ELR (cell line): ENCODE results near the gene MT1B.
A peak's percentile ranks its signal among the peaks of the same experiment; 100 is the strongest.

Experiments used
- DNase-seq: peaks from one replicate; pipeline ENCODE4 v3.0.0-alpha.2; 2015; ENCODE audit warnings: low read depth

Gene MT1B

GRCh38 chr16:56651586-56651985 lies at the start of gene MT1B:
Gene MT1B, plus strand, starts transcription at chr16:56651886. Its CDS starts 68 bp downstream, at chr16:56651954.
- no peak for DNase-seq

GRCh38 chr16:56603589-56603988 lies 48.1 kb upstream of the MT1B start:
- DNase-seq = peak; percentile 74

GRCh38 chr16:56604966-56605365 lies 46.7 kb upstream of the MT1B start:
- no peak for DNase-seq

DNA sequence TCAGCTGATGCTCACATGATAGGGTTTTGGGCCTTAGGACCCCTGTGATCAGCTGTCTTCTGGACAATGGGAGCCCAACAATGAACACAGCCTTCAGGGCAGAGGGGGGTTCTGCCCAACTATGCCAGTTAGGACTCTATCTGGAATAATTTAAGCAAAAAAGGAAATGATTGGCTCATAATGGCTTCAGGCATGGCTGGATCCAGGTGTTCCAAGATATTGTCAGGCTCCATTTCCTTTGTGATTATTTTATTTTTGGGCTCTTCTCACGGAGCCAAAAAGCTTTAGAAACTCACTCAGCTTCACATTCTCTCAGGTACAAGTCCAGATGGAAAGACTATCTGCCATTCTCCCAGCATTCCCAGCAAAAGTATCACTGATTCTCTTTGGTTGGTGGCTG lies 46.2 kb upstream of the MT1B start:
- no peak for DNase-seq

DNA sequence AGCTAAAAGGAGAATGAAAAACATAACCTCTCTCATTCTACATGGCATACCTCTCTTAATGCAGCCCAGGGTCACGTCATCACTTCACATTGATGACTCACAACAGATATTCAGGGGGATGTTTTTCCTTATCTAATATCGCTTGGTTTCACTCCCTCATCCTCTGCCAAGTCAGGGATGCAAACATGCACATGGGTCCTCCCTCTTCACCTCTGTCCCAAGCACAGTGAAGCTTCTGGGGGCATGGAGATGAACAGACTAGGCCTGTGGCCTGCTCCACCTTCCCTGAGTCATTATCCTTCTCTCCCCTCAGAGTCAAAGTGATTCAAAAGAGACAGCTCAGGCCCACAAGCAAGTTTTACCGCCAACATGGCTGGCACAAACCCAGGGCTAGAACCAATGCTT lies 45.6 kb upstream of the MT1B start:
- peak; percentile 93 for DNase-seq

DNA sequence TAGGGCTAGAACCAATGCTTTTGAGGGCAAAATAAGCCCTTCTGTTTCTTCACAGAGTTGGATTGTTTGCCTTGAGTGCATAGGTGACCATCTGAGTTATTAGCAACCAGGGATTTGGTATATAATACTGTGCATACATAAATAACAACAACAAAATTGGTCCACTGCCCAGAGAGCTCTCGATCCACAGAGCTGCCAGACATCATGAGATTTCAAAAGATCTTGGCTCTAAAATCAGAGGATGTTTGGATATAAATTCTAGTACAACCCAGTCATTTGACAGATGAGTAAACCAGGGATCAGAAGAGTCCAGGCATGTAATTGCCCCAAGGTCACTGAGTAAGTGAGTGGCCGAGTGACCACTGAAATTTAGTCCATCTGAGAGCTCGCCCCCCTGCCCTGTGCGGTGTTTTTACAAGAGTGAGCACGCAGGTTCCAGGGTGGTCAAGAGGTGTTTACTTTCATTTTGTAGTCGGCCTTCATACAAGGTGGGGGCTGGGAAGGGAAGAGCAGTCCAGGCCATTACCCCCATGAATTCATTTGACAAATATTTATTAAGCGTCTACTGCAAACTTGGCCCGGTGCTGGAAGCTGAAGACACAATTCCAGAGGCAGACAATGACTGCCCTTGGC lies 45.1 kb upstream of the MT1B start:
- peak; percentile 97 for DNase-seq

DNA sequence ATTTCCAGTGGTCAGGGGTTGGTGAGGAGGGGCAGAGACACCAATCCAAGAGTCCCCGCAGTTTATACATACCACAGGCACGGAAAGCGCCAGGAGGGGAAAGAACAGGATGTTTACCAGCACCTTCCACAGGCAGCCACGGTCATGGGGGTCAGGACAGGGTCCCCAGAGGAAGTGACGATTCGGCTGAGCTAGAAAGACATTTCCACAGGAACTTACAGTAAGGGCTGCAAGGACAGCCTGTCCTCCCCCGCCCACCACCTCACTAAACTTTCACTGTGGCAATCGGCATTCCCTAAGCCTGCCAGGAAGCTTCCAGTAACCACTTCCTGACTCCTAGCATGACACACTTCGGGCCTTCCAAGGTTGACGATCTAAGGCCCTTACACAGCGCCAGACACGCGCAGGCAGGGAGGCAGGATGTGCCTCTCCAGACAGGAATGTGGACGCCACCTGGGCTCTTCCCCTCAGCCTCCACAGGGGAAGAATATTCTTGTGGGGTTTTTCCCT lies 44.5 kb upstream of the MT1B start:
- peak; percentile 100 for DNase-seq

- DNase-seq = no peak
Observed at GRCh38 chr16:56607675-56608042, 44.0 kb upstream of the MT1B start.

- DNase-seq = peak; percentile 99
Observed at GRCh38 chr16:56608043-56608875, 43.4 kb upstream of the MT1B start, which contains the start of gene MT2A. Gene MT2A, plus strand, starts transcription at chr16:56608584. Its CDS starts 72 bp downstream, at chr16:56608656.

- DNase-seq = no peak
Observed at GRCh38 chr16:56608876-56609462, 42.7 kb upstream of the MT1B start.

GRCh38 chr16:56609463-56609921 lies 42.2 kb upstream of the MT1B start:
- DNase-seq = peak; percentile 91

- DNase-seq = peak; percentile 94
Observed at GRCh38 chr16:56610017-56610608, 41.6 kb upstream of the MT1B start.

GRCh38 chr16:56610609-56611111 lies 41.0 kb upstream of the MT1B start:
- DNase-seq = peak; percentile 37

DNA sequence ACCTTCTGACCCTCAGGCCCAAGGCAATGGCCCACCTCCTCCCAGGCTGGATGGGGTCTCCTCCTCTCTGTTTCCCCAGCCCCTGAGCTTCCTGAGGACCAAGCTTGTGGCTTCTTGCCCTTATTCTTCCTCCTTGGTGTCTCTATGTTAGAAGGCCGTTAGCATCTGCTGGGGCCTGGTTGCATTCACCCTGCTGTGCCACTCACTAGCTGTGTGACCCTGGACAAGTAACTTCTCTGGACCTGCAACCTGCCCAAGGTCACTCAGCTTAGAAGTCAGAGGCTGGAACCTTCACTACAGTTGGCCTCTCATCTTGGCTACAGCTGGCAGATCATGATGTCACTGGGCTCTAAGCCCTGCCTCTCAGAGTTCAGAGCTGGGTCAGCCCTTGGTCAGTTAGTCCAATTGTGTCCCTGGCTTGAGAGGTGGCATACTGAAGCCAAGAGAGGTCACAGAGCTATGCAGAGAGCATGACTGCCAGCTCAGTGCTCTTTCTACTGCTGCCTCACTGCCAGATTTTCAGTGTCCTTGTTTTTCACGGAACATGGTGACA lies 40.3 kb upstream of the MT1B start:
- peak; percentile 69 for DNase-seq

- DNase-seq = no peak
Observed at GRCh38 chr16:56613706-56614105, 38.0 kb upstream of the MT1B start.

GRCh38 chr16:56614549-56614991 lies 37.1 kb upstream of the MT1B start:
- DNase-seq = peak; percentile 95

- peak; percentile 86 for DNase-seq
Observed at GRCh38 chr16:56615353-56615752, 36.3 kb upstream of the MT1B start.

GRCh38 chr16:56616608-56617211 lies 35.0 kb upstream of the MT1B start:
- DNase-seq = no peak

- peak; percentile 69 for DNase-seq
Observed at GRCh38 chr16:56617212-56618085, 34.2 kb upstream of the MT1B start.

GRCh38 chr16:56618138-56618537 lies 33.5 kb upstream of the MT1B start:
- no peak for DNase-seq
